ENCODE results near the gene SOCS7. TPM values are rescaled to one million over a fixed set of nuclear protein-coding genes. Genes with fewer than 3 reads are reported as not detected.

The SOCS7 gene
- 9.9 and 11.9 TPM in 2 replicates for total RNA-seq

GRCh38 chr17:38351412-38352222 lies at the start of gene SOCS7:
Gene SOCS7 (plus strand): TSS chr17:38351844. CDS start chr17:38352053, 209 bp downstream.

GRCh38 chr17:38343608-38344419 lies 7.8 kb upstream of the SOCS7 start, which contains the start of gene GPR179:
Gene GPR179 (minus strand): TSS chr17:38343956. CDS start chr17:38343789, 167 bp downstream.

GRCh38 chr17:38428112-38428642 lies 76.5 kb downstream of the SOCS7 start, which contains the start of gene ARHGAP23:
Gene ARHGAP23 (plus strand): TSS chr17:38428464. CDS start chr17:38428486, 22 bp downstream.

Other genes starting within 250 kb of the SOCS7 start
- gene TBC1D3E, start 223.9 kb upstream of the SOCS7 start, total RNA-seq, result not detected in 2 replicates
- not detected in 2 replicates for gene TBC1D3, start 159.3 kb upstream of the SOCS7 start, total RNA-seq
- gene MRPL45, start 54.7 kb upstream of the SOCS7 start, total RNA-seq, result 33.9 and 38.4 TPM in 2 replicates
- gene GPR179, start 7.9 kb upstream of the SOCS7 start, total RNA-seq, result under 0.01 and 0.17 TPM in 2 replicates
- gene ARHGAP23, start 76.6 kb downstream of the SOCS7 start, total RNA-seq, result 46.0 and 67.8 TPM in 2 replicates